HUDEP-2 (cell line): ENCODE measurements around the gene ITIH5.

Source experiments
- DNase-seq, 76 experiments: peaks; one replicate each; lab custom pipeline; 2025; ENCODE audit not compliant: unreplicated experiment in 76 of 76; lab: John Stamatoyannopoulos, UW

The ITIH5 gene

GRCh38 chr10:7553531-7553930 lies 113.2 kb downstream of the ITIH5 start:
- DNase-seq: no peak

GRCh38 chr10:7551950-7552716 lies 114.6 kb downstream of the ITIH5 start:
- no peak for DNase-seq

GRCh38 chr10:7551289-7551688 lies 115.5 kb downstream of the ITIH5 start:
- no peak for DNase-seq

GRCh38 chr10:7550013-7550412 lies 116.8 kb downstream of the ITIH5 start:
- DNase-seq: no peak

- DNase-seq: no peak
Measured at GRCh38 chr10:7547829-7548228, 118.9 kb downstream of the ITIH5 start.

GRCh38 chr10:7547206-7547605 lies 119.6 kb downstream of the ITIH5 start:
- DNase-seq: no peak

- DNase-seq: no peak
Measured at GRCh38 chr10:7546385-7546967, 120.3 kb downstream of the ITIH5 start.

GRCh38 chr10:7545792-7546191 lies 121.0 kb downstream of the ITIH5 start:
- DNase-seq: no peak

- DNase-seq: no peak
Measured at GRCh38 chr10:7545261-7545660, 121.5 kb downstream of the ITIH5 start.

GRCh38 chr10:7544203-7544602 lies 122.6 kb downstream of the ITIH5 start:
- no peak for DNase-seq

- DNase-seq: no peak
Measured at GRCh38 chr10:7542189-7542914, 124.4 kb downstream of the ITIH5 start.

GRCh38 chr10:7541137-7542087 lies 125.4 kb downstream of the ITIH5 start:
- no peak for DNase-seq

- DNase-seq: no peak
Measured at GRCh38 chr10:7538970-7539654, 127.7 kb downstream of the ITIH5 start.

GRCh38 chr10:7537126-7537525 lies 129.6 kb downstream of the ITIH5 start:
- no peak for DNase-seq

- no peak for DNase-seq
Measured at GRCh38 chr10:7534480-7534852, 132.3 kb downstream of the ITIH5 start.

- no peak for DNase-seq
Measured at GRCh38 chr10:7533657-7534479, 132.9 kb downstream of the ITIH5 start.

GRCh38 chr10:7532723-7533498 lies 133.9 kb downstream of the ITIH5 start:
- DNase-seq: no peak

GRCh38 chr10:7529638-7530037 lies 137.1 kb downstream of the ITIH5 start:
- DNase-seq: no peak

- no peak for DNase-seq
Measured at GRCh38 chr10:7527468-7527867, 139.3 kb downstream of the ITIH5 start.
